GM23248 (cell line): ENCODE results near the gene ZG16. TPM values are rescaled to one million over a fixed set of nuclear protein-coding genes. Genes with fewer than 3 reads are reported as not detected.
"Not testable (repeated sequence)": the region's sequence is repeated elsewhere in the genome, so short reads cannot be mapped to it uniquely, and the experiment has no call there.

Experiments used
- DNase-seq: peaks from one replicate; pipeline ENCODE4 v3.0.0-alpha.2; 2015
- H2AFZ ChIP-seq: fragments of 200-600 bp; sonication (generic); 2 replicates; pipeline ENCODE4 v1.6.1; 2016; ENCODE audit warnings: antibody characterized with exemption
- H3F3A ChIP-seq: fragments of 200-600 bp; sonication (generic); 2 replicates; pipeline ENCODE4 v1.6.1; 2016; ENCODE audit warnings: mild to moderate bottlenecking, antibody characterized with exemption, mixed run types; ENCODE audit not compliant: insufficient read depth
- H3K27ac ChIP-seq: fragments of 200-600 bp; sonication (generic); 2 replicates; pipeline ENCODE4 v1.5.1; 2016; ENCODE audit warnings: mild to moderate bottlenecking
- H3K27me3 ChIP-seq: fragments of 200-600 bp; sonication (generic); replicated peaks from 2 replicates; pipeline ENCODE4 v1.6.1; 2016; ENCODE audit warnings: mild to moderate bottlenecking; ENCODE audit not compliant: insufficient read depth
- H3K36me3 ChIP-seq: fragments of 200-600 bp; sonication (generic); 2 replicates; pipeline ENCODE4 v1.6.1; 2016; ENCODE audit warnings: low read depth, mild to moderate bottlenecking
- H3K4me1 ChIP-seq: fragments of 200-600 bp; sonication (generic); 2 replicates; pipeline ENCODE4 v1.6.1; 2016; ENCODE audit warnings: mild to moderate bottlenecking; ENCODE audit not compliant: insufficient read depth
- H3K4me2 ChIP-seq: fragments of 200-600 bp; sonication (generic); one replicate; pipeline ENCODE4 v1.6.1; 2016; ENCODE audit warnings: mild to moderate bottlenecking; ENCODE audit not compliant: unreplicated experiment
- H3K4me3 ChIP-seq: fragments of 200-600 bp; sonication (generic); 2 replicates; pipeline ENCODE4 v1.5.1; 2016; ENCODE audit warnings: mild to moderate bottlenecking
- H3K79me2 ChIP-seq: fragments of 200-600 bp; sonication (generic); 2 replicates; pipeline ENCODE4 v1.6.1; 2016; ENCODE audit warnings: mild to moderate bottlenecking; ENCODE audit not compliant: insufficient read depth
- H3K9ac ChIP-seq: fragments of 200-600 bp; sonication (generic); 2 replicates; pipeline ENCODE4 v1.6.1; 2016; ENCODE audit warnings: mild to moderate bottlenecking
- H3K9me2 ChIP-seq: fragments of 200-600 bp; sonication (generic); 2 replicates; pipeline ENCODE4 v1.6.1; 2016; ENCODE audit warnings: mixed run types, mild to moderate bottlenecking, moderate library complexity; ENCODE audit not compliant: insufficient read depth
- H3K9me3 ChIP-seq: fragments of 200-600 bp; sonication (generic); one replicate; pipeline ENCODE4 v1.6.1; 2017; ENCODE audit warnings: low read depth
- H4K20me1 ChIP-seq: fragments of 200-600 bp; sonication (generic); 2 replicates; pipeline ENCODE4 v1.6.0; 2016; ENCODE audit not compliant: insufficient read depth
- EZH2 ChIP-seq: fragments of 200-600 bp; sonication (generic); IDR thresholded peaks from 2 replicates; pipeline ENCODE4 v1.6.1; 2018; ENCODE audit warnings: antibody characterized with exemption, mild to moderate bottlenecking; ENCODE audit not compliant: insufficient read depth, poor library complexity, severe bottlenecking
- EZH2phosphoT487 ChIP-seq: fragments of 200-600 bp; sonication (generic); IDR thresholded peaks from 2 replicates; pipeline ENCODE4 v1.6.1; 2018; ENCODE audit warnings: antibody characterized with exemption, moderate library complexity, mild to moderate bottlenecking, low read depth; ENCODE audit not compliant: insufficient read depth
- WGBS, 2 experiments: methylation state at CpG; one replicate each; pipeline ENCODE4 v1.1.6; 2015 to 2017; ENCODE audit warnings: low lambda C conversion rate in 2 of 2, low coverage in 1 of 2; ENCODE audit errors: missing lambda C conversion rate in 2 of 2; 5-methylcytosine and 5-hydroxymethylcytosine counted together
- in situ Hi-C: fragments of 300-500 bp; cut with MboI; formaldehyde crosslinking; loops from 2 replicates; pipeline ENCODE4 v1.15.0; 2020
- polyA plus RNA-seq: library from polyadenylated mRNA; unstranded; fragments of >200 nt; fragmentation: Nextera tagmentation; extraction: Ambion mirVana; gene quantifications from 2 replicates; pipeline ENCODE4 v1.2.1, GENCODE V29; 2016
- total RNA-seq: library from RNA; depleted of rRNA; stranded (reverse); fragments of >200 nt; shearing (Covaris generic); gene quantifications from 2 replicates; pipeline ENCODE4 v1.2.3, GENCODE V29; 2014; rRNA removed

Gene ZG16, protein sequence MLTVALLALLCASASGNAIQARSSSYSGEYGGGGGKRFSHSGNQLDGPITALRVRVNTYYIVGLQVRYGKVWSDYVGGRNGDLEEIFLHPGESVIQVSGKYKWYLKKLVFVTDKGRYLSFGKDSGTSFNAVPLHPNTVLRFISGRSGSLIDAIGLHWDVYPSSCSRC
- total RNA-seq (not detected in 2 replicates), polyA plus RNA-seq (not detected in 2 replicates)

DNA sequence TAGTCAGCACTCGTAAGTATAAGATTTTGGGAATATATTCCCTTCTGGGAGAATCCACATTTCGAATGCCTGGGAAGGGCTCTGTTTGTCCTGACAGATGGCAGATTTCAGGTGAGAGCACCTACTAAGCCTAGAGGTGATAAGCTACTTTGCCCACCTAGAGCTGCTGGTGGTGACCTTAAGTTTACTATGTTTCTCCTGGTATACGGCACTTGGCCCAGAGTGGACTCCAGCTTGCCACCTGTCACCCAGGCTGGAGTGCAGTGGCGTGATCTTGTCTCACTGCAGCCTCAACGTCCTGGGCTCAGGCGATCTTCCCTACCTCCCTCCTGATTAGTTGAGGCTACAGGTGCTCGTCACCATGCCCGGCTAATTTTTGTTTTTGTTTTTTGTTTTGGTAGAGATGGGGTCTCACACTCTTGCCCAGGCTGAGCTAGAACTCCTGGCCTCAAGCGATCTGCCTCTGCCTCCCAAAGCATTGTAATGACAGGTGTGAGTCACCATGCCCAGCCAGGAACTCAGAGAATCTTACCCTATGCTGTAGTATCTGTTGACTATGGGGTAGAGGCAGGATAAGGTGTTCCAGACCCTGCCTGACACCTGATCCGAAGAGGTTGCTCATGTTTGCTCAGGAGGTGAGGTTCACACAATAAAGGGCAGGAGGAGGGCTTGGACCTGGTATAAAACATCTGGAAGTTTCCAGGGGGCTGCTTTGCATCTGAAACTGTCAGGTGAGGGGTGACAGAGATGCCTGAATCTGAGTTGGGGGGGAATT, at the start of gene ZG16:
Gene ZG16 (plus strand): TSS at position 681 of the 775 bp plus-strand sequence. CDS start 1,011 bp downstream, outside the sequence.
- 48 to 63% methylated on average over 9 to 10 of the region's 10 CpGs for WGBS, 2 experiments
- Histone ChIP-seq H3K79me2 (no peaks in the 10 kb centered on the region), H4K20me1 (no peaks in the 10 kb centered on the region), H2AFZ (no peak within 1 kb of the TSS), H3K27ac (no peak within 1 kb of the TSS), H3K9me3 (no peaks in the 10 kb centered on the region), H3K27me3 (peaks cover 6% of the 10 kb centered on the region; the same call in 1 of the 2 replicates), H3F3A (no peaks in the 10 kb centered on the region), H3K4me1 (no peaks in the 10 kb centered on the region), H3K9me2 (no peaks in the 10 kb centered on the region), H3K4me2 (no peak within 1 kb of the TSS), H3K9ac (no peak within 1 kb of the TSS), H3K36me3 (no peaks in the 10 kb centered on the region), H3K4me3 (no peak within 1 kb of the TSS)
- in situ Hi-C loops, result no loop called here
- DNase-seq, result no peak
- TF ChIP-seq EZH2phosphoT487, result no peak
- TF ChIP-seq EZH2, result no peak

DNA sequence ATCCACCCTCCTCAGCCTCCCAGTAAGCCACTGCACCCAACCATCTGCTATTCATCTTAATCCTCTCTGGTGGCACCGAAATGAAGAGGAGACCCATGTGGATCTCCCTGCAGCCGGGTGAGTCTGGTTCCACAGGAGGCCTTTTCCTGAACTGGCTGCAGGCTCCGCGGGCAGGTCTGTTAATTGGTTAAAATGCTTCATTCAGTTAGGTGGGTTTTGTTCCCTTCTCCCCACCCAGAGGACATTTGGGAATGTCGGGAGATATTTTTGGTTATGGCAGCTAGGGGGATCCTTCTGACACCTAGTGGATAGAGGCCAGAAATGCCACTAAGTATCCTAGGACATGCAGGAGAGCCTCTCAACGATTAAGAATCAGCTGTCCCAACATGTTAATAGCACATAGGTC, 48.9 kb upstream of the ZG16 start:
- Histone ChIP-seq H3K36me3 (no peaks in the 10 kb centered on the region), H3K4me2 (peak overlapping the region; percentile 87), H3K27ac (no peak overlapping the region), H3K9me2 (no peaks in the 10 kb centered on the region), H3K4me1 (no peaks in the 10 kb centered on the region), H2AFZ (peak overlapping the region; percentile 81), H4K20me1 (no peaks in the 10 kb centered on the region), H3K9ac (peak overlapping the region; percentile 22; the same call in 1 of the 2 replicates), H3K79me2 (no peaks in the 10 kb centered on the region), H3K4me3 (peak overlapping the region; percentile 62), H3F3A (no peaks in the 10 kb centered on the region), H3K9me3 (no peaks in the 10 kb centered on the region), H3K27me3 (peaks cover 16% of the 10 kb centered on the region)
- 8% methylated on average over 6 of the region's 6 CpGs for WGBS, 2 experiments
- DNase-seq, result peak; percentile 72
- TF ChIP-seq EZH2phosphoT487 (no peak), EZH2 (no peak)
- in situ Hi-C loops, result no loop called here

DNA sequence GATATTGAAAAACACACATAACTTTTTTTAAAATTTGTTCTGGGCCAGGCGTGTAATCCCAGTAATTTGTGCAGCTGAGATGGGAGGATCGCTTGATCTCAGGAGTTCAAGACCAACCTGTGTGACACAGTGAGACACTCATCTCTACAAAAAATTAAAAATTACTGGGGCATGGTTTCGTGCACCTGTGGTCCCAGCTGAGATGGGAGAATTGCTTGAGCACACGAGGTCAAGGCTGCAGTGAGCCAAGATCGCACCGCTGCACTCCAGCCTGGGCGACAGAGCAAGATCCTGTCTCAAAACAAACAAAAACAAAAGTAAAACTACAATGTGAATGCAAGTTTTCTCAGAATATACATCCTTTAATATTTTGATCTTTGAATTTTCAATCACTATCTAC, 47.4 kb upstream of the ZG16 start:
- DNase-seq, result no peak
- H3K4me1 ChIP-seq, result no peaks in the 10 kb centered on the region
- no peak overlapping the region for H2AFZ ChIP-seq
- WGBS, 2 experiments, result 60 to 63% methylated on average over 7 of the region's 7 CpGs
- H3F3A ChIP-seq, result no peaks in the 10 kb centered on the region
- no peak overlapping the region for H3K4me3 ChIP-seq
- no peak overlapping the region for H3K27ac ChIP-seq
- no peaks in the 10 kb centered on the region for H3K79me2 ChIP-seq
- no peak for TF ChIP-seq EZH2phosphoT487
- TF ChIP-seq EZH2, result no peak
- H3K9me2 ChIP-seq, result no peaks in the 10 kb centered on the region
- no peaks in the 10 kb centered on the region for H3K9me3 ChIP-seq
- no peaks in the 10 kb centered on the region for H4K20me1 ChIP-seq
- peaks cover 16% of the 10 kb centered on the region for H3K27me3 ChIP-seq
- no peak overlapping the region for H3K4me2 ChIP-seq
- H3K36me3 ChIP-seq, result no peaks in the 10 kb centered on the region
- no peak overlapping the region for H3K9ac ChIP-seq
- in situ Hi-C loops, result no loop called here

DNA sequence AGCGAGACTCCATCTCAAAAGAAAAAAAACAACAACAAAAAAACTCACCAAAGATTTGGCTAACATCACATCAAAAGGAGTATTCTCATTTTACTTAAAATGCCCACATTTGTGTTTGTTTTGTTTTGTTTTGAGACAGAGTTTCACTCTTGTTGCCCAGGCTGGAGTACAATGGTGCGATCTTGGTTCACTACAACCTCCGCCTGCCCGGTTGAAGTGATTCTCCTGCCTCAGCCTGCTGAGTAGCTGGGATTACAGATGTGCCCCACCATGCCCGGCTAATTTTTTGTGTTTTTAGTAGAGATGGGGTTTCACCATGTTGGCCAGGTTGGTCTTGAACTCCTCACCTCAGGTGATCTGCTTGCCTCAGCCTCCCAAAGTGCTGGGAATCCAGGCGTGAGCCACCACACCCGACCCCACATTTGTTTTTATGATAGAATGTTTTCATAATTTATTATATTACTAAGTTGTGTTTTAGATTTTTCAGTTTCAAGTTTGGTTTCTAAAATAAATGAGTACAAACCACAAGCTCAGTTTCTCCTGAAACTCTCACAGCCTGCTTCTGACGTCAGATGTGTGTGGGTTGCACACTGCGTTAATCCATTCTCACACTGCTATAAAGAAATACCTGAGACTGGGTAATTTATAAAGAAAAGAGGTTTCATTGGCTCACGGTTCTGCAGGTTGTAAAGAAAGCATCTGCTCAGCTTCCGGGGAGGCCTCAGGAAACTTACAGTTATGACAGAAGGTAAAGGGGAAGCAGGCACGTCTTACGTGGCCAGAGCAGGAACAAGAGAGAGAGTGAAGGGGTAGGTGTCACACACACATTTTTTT, 46.1 kb upstream of the ZG16 start:
- H3K27me3 ChIP-seq, result peaks cover 11% of the 10 kb centered on the region
- in situ Hi-C loops, result not testable (repeated sequence)
- WGBS, 2 experiments, result 50 to 55% methylated on average over 13 of the region's 13 CpGs

More for the DNA sequence above, 46.1 kb upstream of the ZG16 start:
- H2AFZ ChIP-seq, H3F3A ChIP-seq, H3K4me2 ChIP-seq, H3K9me3 ChIP-seq, H3K79me2 ChIP-seq, DNase-seq, H3K27ac ChIP-seq, H3K4me1 ChIP-seq, H3K4me3 ChIP-seq, H4K20me1 ChIP-seq, H3K9ac ChIP-seq, H3K9me2 ChIP-seq, H3K36me3 ChIP-seq: not testable (repeated sequence)
